IPS-NIHi7 (cell line): ENCODE data around the gene NTM.

ENCODE experiments used
- DNase-seq: peaks from one replicate; pipeline ENCODE4 v3.0.0; 2012; ENCODE audit warnings: mixed read lengths; ENCODE audit errors: extremely low spot score

The NTM gene

DNA sequence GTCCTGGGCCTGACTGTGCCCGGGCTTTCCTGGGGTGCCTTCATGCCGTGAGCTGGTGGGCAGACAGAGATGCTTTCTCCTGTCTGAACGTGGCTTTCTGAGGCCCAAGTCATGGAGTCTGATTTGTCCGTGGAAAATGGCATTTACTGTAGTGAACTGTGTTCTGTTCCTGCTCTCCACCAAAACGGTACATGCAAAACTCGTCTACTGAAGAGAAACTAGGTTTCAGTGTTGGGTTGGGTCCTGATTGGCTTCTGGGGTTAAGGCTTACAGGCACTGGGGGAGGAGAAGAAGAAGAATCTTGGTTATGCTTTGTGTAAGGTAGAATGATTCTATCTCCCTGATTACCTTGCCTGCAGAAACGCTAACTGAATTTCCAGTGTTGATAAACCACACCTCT, 541.7 kb downstream of the NTM start:
- no peak for DNase-seq

DNA sequence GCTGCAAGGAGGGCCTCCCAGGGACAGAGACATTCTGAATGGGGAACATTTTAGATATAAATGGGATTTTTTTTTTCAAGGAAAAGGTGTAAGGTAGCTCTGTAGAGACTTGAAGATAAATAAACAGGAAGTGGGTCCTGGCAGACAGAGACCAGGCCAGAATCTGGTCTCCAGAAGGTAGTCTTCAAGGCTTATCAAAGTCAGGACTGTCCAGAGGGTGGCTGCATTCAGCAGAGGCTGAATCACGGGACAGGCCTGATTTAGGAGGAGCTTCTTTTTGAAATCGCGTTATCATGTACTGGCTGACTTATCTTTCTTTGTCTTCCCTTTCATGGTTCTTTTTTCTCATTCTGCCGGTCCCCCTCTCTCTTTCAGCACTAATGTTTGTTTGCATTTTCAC, 542.9 kb downstream of the NTM start:
- DNase-seq: no peak

DNA sequence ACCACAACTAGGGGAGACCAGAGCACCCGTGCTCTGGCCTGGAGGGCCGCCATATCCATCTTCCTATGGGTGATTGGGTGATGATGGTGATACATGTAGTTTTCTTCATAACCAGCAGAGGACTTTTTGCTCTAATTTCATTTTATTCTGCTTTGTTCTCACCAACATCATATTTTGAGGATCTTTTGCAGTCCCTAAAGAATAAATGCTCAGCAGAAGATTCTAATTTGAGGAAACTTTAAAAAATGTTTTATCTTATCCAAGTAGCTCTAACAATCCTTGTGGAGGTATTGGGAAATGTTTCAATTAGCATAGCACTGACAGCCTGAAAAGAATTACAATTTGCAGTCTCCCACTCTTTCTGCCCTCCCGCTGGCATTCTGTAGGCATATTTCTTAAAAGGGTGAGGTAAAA, 544.0 kb downstream of the NTM start:
- DNase-seq: no peak

DNA sequence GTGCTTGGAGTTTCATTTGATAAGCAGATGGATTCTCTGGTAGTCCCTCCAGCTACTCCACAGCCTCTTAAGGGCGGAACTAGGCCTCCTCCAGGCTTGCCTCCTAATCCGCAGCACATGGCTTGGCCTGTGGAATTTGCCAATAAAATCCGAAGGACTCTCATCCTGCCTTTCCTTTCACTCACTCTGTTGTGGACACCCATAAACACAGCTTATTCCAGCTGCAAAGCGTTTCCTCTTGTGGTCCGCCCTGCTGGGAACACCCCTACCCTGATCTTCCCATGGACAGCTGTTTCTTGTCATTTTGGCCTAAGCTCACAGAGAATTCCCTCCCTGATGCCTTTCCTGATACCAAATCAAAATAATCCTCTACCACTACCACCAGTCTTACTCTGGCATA, 546.2 kb downstream of the NTM start:
- no peak for DNase-seq

DNA sequence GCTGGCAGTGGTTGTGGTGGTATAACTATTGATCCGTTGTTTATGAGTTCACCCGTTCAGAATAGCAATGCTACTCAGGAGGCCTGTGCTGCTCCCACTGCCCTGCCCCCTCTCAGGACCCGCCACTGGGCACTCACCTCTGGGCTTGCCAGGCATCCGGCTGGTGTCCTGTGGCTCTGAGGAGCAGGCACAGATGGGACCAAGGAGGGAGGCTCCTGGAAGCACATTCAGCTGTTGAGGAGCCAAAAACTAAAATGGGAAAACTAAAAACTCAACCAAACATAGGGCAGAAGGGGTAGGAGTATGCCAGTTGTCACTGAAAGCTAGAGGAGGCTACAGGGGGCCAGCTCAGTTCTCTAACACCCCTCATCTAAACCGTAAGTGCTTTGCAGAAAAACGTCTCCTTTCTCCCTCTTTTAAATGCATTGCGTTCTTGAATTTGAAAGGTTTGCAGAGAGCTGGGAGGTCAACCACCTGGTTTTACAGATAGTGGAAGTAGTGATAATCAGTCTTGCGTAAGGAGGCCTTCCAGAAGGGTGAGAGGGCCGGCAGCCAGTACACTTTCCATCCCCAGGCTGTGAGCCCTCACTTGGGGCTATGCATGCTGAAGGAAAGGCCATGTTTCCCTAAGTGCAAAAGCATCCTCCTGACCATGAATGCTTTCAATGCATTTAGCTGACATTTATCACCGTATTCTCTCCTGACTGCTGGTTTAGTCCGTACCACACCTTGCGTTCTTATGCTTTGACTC, 547.4 kb downstream of the NTM start:
- no peak for DNase-seq

DNA sequence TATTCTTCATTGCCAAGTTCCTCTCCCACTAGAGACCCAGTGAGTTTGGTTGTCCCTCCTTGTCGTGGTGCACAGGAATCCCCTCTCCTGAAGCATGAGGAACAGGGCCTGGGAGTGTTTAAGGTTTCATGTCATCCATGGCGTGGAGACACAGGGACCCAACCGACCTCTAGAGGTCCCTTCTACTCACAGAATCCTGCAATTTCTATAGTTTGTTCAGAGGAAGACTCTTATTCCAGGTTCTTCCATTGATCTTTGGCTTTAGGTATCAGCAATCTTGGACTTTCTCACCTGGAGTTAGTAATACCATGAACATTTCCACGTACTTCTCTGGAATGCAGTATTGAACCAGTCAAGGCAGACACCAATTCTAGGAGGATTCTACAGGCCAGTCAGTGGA, 548.2 kb downstream of the NTM start:
- DNase-seq: no peak

DNA sequence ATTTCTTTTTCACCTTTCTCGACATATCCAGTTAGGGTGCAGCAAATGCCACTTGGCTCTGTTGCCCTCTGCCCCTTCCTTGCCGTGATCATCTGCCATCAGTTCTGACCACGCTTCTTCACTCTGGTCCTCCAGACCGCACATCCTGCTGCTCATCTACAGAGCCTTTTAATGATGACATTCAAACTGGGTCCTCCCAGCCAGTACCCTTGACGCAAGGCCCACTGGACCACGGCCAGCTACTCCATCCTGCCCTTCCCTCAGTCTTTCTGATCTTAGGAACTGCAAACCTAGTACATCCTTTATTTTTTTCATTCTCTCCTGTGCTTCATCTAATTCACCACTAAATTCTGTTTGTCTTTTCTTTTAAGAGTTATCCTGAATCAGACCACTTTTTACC, 551.8 kb downstream of the NTM start:
- no peak for DNase-seq

DNA sequence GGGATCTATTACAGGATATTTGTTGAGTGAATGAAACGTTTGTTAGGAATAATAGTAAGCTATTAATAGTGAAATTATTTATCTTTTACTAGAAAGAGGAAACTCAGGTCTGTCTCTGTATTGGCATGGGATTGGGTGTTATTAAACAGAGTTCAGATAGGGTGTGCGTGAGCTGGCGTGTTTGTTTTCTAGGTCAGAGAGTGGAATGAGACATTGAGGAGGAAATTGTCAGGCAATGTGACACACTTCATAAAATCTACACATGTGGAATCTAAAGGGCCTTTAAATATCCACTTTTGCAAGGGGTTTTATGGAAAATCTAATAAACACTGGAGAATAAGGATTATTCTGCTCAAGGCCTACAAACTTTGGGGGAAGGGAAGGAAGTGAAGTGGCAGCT, 552.9 kb downstream of the NTM start:
- DNase-seq: no peak

DNA sequence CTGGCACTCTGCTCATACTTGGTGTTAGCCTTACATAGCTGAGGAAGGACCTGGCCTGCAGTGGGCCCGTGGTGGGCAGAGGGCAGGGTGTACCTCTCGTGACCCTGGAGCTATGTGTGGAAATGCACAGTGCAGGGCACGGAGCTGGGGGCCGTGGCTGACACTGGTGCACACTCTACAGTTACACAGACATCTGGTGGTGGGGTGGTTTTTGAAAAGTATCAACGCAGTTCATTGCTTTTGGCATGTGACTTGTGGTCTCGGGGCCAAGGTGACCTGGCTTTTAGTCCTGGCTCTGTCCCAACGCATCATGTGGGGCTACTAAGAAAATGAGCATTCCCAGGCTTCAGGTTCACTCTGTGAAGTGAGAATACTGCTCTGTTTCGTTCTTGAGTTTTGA, 553.6 kb downstream of the NTM start:
- DNase-seq: no peak

DNA sequence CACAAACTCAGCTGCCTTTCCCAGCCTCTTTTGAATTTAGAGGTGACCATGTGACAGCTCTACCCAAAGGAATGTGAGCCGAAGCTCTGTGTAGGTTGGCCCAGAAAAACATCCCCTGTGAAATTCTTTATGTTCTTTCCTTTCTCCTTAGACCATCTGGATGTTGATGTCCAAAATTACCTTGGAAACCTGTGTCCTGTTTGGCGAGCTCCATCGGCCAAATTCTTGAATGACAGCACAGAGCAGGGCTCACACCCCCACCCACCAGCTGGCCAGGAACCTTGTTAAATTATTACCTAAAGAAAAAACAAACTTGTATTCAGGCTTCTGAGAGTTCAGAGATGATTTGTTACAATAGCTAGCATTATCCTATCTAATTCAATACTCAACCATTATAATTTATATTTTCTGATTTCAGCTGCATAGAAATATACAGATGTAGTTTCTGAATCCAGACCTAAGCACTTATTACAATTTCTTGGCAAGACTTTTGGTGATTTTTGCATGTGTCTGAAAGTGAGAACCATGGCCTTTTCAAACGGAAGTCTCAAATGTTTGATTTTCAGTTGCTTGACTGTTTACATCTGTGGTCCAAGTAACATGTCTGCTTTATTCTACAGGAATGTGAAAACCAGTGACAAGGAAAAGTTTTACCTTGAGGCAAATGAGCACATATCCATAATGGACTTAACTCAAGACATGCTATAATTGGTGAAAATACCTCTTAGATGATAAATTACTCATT, 554.2 kb downstream of the NTM start:
- DNase-seq: no peak

DNA sequence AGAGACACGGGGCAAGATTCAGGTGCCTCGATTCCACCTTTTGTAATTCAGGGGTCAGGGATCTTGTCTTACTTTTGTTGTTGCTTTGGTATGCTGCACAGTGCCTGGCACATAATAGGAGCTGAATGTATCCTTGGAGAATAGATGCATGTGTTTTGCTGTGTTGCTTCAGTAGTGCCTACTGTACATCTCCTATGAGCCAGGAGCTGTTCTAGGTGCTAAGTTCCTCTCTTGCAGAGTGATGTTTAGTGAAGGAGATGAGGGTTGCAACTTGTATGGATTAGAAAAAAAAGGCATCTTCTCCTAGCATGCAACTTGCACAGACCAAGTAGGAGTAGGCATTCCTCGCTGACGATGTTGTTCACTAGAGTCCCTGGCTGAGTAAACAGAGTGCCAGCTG, 555.4 kb downstream of the NTM start:
- DNase-seq: no peak

DNA sequence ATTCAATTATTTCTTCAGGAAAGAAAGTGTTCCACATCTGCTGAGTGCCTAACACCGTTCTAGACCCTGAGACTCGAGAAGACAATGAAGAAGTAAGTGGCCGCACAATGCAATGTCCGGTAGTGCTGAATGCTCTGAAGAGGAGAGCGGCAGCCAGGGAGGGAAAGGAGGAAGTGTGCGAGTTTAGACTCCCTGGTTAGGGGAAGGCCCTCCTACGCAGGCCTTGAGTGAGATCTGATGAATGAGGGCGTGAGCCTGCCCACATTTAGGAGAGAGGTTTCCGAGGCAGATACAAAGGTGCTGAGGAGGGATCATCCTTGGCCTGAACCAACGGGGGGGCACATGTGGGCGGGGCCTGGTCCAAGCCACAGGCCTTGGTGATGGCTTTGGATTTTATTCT, 558.6 kb downstream of the NTM start:
- DNase-seq: no peak

DNA sequence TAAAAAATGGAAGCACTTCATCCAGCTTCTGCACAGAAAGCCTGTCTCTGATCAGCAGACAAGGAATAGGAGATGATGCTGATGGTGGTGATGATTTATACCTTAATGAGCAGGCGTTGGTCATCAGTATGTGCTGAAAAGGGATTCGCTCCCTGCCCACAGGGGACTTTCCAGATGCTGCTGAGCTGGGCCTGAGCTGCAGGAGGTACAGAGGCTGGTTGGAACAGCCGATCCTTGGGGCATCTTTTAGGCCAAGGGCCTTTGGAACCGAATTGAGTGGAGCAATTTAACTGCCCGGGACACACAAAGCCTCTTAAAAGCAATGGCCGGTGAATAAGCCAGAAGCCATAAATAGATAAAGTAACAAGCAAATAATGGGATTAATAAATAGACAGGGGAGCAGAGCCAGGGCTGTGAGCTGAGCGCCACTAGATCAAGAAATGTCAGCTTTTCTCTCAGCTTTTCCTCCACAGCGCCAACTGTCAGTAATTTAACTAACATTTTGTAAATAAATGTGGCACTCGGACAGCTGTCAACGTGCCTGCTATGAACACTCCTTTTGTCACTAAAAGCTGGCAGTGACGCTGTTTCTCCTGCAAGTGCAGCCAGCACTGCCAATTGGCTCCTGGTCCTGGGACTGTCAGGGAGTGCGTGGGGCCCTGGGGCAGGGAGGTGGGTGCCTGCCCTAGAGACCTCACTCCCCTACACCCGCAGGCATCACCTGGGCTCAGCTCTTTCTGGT, 562.3 kb downstream of the NTM start:
- no peak for DNase-seq

DNA sequence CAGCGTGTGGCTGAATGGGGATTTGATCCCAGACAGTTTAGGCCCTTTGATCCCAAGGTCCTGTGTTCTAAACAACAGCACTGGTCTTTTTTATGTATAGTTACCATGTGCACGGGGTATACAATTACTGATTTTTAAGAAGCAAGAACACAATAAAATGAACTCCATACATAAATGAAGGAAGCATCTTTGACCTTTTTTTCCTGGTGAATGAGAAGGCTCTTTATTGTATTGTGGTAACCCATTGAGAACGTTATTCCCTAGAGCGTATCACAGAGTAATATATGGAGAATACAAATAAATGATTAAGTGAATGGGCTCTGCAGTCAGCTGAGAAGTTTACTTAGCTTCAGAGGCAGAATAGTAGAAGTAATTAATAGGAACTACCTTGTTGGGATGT, 563.6 kb downstream of the NTM start:
- DNase-seq: no peak

DNA sequence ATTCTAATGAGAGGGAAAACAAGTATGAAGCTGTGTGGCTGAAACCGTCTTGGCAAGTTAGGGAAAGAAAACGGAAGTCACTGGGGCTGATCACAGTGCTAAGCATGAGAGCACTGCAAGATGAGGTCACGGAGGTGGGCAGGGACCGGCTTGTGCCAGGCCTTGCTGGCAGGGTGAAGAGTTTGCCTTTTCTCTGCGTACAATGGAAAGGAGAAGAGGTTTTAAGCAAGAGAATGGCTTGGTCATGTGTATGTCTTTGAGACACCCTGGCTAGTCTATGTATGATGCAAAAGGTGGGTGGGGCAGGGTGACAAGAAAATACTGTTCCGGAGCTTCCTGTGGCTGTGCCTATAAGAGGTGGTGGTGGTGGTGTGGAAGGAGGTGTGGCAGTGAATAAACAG, 567.9 kb downstream of the NTM start:
- no peak for DNase-seq

DNA sequence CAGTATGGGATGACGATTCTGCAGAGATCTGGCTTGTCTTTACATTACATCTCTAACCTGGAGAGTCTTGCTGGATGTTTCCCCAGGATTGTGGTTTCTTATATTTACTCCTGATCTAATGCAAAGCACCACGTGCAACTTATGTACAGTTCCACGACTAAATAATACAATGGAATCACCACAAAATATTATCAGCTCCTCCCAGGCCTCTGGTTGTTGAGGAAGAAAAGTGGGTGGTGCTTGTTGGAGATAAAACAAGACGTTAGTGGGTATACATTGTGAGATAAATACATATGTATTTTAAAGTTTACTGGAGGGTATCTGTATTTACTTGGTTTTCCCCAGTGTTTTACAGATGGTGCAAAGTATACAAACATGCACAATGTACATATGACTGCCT, 569.7 kb downstream of the NTM start:
- no peak for DNase-seq

DNA sequence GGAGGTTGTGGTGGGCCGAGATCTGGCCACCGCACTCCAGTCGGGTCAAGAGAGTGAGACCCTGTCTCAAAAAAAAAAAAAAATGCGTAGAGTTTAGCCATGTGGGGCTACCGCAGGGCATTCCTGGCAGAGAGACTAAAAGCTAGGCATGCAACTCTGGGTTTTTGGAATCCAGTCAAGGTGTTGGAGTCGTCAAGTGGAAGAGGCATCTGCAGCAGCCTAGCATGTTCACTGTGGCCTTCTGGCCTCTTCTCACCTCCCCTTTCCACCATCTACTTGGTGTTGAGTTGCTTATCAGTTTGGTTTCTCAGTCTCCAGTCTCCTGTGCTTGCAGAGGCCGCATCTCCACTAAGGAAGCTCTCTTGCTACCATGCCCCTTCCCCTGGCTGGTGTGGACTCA, 572.5 kb downstream of the NTM start:
- no peak for DNase-seq

DNA sequence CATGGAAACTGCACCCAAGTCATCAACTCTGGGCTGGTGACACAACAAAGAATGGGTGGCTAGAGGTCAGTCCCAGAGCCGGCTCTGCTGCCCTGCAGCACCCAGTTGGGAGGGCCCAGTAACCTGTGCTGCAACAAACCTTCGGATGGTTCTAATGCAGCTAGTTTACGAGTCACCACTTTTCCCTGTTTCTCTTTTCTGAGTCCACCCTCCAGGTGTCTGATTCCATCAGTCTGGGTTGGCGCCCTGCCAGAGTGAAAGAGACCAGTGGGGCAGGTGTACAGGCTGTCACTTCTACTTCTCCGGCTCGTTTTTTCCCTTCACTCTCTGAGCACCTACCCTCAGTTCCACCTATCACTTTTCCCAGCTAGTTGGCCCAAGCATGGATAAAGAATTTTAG, 572.9 kb downstream of the NTM start:
- no peak for DNase-seq

DNA sequence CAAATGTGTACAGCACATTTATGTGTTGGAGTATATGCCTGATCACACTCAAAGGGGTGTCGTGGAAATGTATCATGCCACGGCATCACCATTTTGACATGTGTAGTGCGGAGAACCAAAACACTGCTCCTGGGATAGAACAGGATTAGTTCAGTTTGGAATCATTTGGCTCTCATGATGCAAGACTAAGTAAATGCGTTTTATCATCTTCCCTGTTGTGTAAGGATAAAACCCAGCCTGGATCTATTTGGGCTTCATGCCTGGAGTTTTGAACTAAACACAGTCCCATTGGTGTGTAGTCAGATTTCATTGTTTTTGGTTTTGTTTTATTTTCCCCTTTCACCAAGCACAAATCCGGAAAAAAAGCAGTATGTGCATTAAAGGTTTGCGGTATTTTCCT, 574.3 kb downstream of the NTM start:
- no peak for DNase-seq

DNA sequence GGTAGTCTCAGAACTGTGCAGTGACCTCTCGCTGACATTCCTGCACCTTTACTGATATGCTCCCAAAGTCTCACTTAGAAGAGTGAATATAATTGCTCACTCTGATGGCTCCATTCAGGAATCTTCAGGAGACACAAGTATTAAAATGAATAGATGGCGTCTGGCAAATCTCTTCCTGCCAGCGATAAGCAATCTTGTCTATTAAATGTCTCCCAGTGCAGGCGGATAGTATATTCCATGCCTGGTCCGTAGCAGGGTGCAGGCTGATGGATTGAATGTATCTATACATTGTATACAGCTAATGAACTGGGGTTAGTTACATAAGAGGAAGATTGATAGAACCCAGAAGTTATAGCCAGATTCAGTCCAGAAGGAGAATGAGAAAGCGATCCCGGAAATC, 575.3 kb downstream of the NTM start:
- no peak for DNase-seq

DNA sequence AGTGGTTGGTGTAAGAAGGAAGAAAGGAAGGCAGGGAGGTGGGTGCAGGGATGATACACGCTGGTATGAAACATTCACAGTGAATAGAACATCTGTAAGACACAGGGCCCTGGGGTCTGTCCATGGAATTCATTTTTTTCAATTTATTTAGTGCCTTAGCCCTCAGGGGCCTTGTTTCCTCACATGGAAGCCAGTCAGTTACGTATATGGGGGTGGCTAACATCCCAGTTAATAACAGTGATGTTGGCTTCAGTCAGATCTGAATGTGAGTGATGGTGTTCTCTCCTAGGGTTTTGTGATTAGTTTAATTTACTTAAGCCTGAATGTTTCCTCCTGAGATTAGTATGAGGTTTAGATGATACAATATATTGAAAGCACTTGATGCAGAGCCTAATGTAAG, 577.1 kb downstream of the NTM start:
- no peak for DNase-seq

DNA sequence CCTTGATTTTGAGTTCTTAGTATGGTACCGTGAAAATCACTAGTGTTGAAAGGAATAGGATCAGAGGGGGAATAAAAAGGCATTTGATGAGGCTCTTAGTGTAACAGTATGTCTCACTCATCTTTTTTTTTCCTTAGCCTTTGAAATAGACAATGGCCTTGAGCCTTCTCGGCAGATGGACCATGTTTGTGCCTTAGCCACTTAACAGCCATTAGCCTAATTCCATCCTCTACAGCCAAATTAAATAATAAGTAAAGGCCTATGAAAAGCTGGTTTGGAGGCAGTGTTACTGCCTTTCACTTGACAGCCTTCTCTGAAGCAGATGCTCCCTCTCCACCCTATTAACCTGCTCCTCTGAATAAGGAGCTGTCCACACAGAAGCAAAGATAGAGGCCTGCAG, 580.7 kb downstream of the NTM start:
- DNase-seq: no peak

DNA sequence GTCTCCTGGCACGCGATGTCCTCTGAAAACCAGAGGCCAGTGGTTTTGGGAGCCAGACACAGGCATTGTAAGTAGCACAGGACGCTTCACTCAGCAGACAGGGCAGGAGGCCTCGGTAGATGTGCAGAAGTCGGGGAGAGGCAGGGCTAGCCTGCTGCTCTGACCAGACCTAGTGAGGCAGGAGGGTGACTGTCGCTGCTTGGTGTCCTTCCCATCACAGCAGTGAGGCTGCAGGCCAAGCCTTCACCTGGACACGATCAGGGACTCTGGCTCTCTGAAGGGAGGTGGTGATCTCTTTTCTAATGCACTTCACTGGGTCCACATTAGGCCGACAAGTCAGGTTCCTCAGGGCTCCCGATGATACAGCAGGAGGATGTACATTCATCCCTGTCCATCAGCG, 583.7 kb downstream of the NTM start:
- no peak for DNase-seq
